GM12892 (cell line): Measurements from ENCODE around the gene ANO1.

Source experiments
- POLR2A ChIP-seq: IDR thresholded peaks from 2 replicates; pipeline ENCODE4 v1.6.1; 2011; ENCODE audit warnings: low read depth, low read length, control low read depth
- POLR2AphosphoS5 ChIP-seq: IDR thresholded peaks from 2 replicates; pipeline ENCODE4 v1.6.1; 2011; ENCODE audit warnings: low read depth, low read length, control low read depth

DNA sequence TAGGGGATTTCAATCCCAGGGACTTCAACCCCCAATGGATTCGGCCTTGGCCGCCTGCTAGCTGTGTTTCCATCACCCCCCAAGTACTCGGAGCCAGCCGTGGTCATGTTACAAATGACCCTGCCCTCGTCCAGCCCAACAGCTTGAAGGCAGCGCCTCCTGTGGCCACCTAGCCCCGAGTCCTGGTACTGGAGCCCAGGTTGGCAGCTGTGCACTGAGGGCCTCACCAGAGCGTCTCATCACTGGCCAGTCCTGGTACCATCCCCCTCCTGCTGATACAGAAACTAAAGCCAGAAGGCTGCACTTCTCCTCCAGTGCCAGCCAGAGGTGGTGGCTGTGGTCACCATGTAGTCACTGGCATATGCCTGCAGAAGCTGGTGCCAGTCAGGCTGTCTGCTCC is 80.1 kb downstream of the ANO1 start:
- TF ChIP-seq POLR2A (no peak), POLR2AphosphoS5 (no peak)
